ENCODE results near the gene PLCXD3.

The PLCXD3 gene

GRCh38 chr5:41289970-41290464, 220.4 kb downstream of the PLCXD3 start:
- ATAC-seq: no peak
- TF ChIP-seq ZNF8 (CRISPR knock-in tag; IDR thresholded peaks at IDR 0.05) (no peak), CREB5 (CRISPR knock-in tag; IDR thresholded peaks at IDR 0.05; ENCODE audit: low read depth) (no peak), ZC3H10 (CRISPR knock-in tag; IDR thresholded peaks at IDR 0.05) (no peak), RARB (CRISPR knock-in tag; IDR thresholded peaks at IDR 0.05) (no peak), ZFP30 (CRISPR knock-in tag; IDR thresholded peaks at IDR 0.05) (no peak), OSR1 (CRISPR knock-in tag; IDR thresholded peaks at IDR 0.05) (no peak), PATZ1 (CRISPR knock-in tag; IDR thresholded peaks at IDR 0.05; ENCODE audit: borderline replicate concordance) (no peak), BACH2 (CRISPR knock-in tag; IDR thresholded peaks at IDR 0.05; ENCODE audit: borderline replicate concordance) (no peak), ESRRG (CRISPR knock-in tag; IDR thresholded peaks at IDR 0.05) (no peak), TOX (CRISPR knock-in tag; IDR thresholded peaks at IDR 0.05; ENCODE audit: borderline replicate concordance) (no peak), GLIS3 (CRISPR knock-in tag; IDR thresholded peaks at IDR 0.05) (no peak), CSRNP3 (CRISPR knock-in tag; IDR thresholded peaks at IDR 0.05) (no peak), TCF4 (CRISPR knock-in tag; IDR thresholded peaks at IDR 0.05; ENCODE audit: borderline replicate concordance) (no peak), PPARA (CRISPR knock-in tag; IDR thresholded peaks at IDR 0.05; ENCODE audit: borderline replicate concordance) (no peak), TSHZ2 (CRISPR knock-in tag; IDR thresholded peaks at IDR 0.05) (no peak)

- TF ChIP-seq ARNTL (CRISPR knock-in tag; IDR thresholded peaks at IDR 0.05; ENCODE audit: borderline replicate concordance, low read depth) (no peak), PPARA (CRISPR knock-in tag; IDR thresholded peaks at IDR 0.05; ENCODE audit: borderline replicate concordance) (no peak), ZNF565 (CRISPR knock-in tag; conservative IDR thresholded peaks at IDR 0.05; ENCODE audit: low read depth) (no peak), BACH2 (CRISPR knock-in tag; IDR thresholded peaks at IDR 0.05; ENCODE audit: borderline replicate concordance) (no peak), ZFP3 (CRISPR knock-in tag; IDR thresholded peaks at IDR 0.05) (no peak), CSDC2 (CRISPR knock-in tag; IDR thresholded peaks at IDR 0.05) (no peak), POU6F1 (CRISPR knock-in tag; IDR thresholded peaks at IDR 0.05; ENCODE audit: borderline replicate concordance, low read depth) (no peak), SNAI2 (CRISPR knock-in tag; IDR thresholded peaks at IDR 0.05) (no peak), CREB5 (CRISPR knock-in tag; IDR thresholded peaks at IDR 0.05; ENCODE audit: low read depth) (no peak), PATZ1 (CRISPR knock-in tag; IDR thresholded peaks at IDR 0.05; ENCODE audit: borderline replicate concordance) (no peak), ISL1 (CRISPR knock-in tag; IDR thresholded peaks at IDR 0.05) (no peak)
- ATAC-seq: no peak
These were observed 223.7 kb downstream of the PLCXD3 start for GRCh38 chr5:41286696-41287095.
